ENCODE results near the gene SOCS4.
"Not testable (repeated sequence)": the region's sequence is repeated elsewhere in the genome, so short reads cannot be mapped to it uniquely, and the experiment has no call there.

The SOCS4 gene

GRCh38 chr14:55059333-55059732 lies 32.3 kb downstream of the SOCS4 start:
- no peak for TF ChIP-seq CTCF (IDR thresholded peaks at IDR 0.05; ENCODE audit: borderline replicate concordance, insufficient read depth, low read depth, low read length)
- no peak overlapping the region for H3K4me3 ChIP-seq (ENCODE audit: low read depth, low read length)

- no peak for TF ChIP-seq CTCF (IDR thresholded peaks at IDR 0.05; ENCODE audit: borderline replicate concordance, insufficient read depth, low read depth, low read length)
- no peak overlapping the region for H3K4me3 ChIP-seq (ENCODE audit: low read depth, low read length)
Observed at GRCh38 chr14:55062517-55063351, 35.7 kb downstream of the SOCS4 start.

- not testable (repeated sequence) for H3K4me3 ChIP-seq (ENCODE audit: low read depth, low read length)
Observed at GRCh38 chr14:55064896-55065295, 37.9 kb downstream of the SOCS4 start.

GRCh38 chr14:55065411-55065810 lies 38.4 kb downstream of the SOCS4 start:
- no peak for TF ChIP-seq CTCF (IDR thresholded peaks at IDR 0.05; ENCODE audit: borderline replicate concordance, insufficient read depth, low read depth, low read length)
- no peak overlapping the region for H3K4me3 ChIP-seq (ENCODE audit: low read depth, low read length)

GRCh38 chr14:55066223-55066622 lies 39.2 kb downstream of the SOCS4 start:
- TF ChIP-seq CTCF (IDR thresholded peaks at IDR 0.05; ENCODE audit: borderline replicate concordance, insufficient read depth, low read depth, low read length), result no peak
- H3K4me3 ChIP-seq (ENCODE audit: low read depth, low read length), result no peak overlapping the region

GRCh38 chr14:55070981-55071411 lies 44.0 kb downstream of the SOCS4 start:
- H3K4me3 ChIP-seq (ENCODE audit: low read depth, low read length), result no peak overlapping the region
- no peak for TF ChIP-seq CTCF (IDR thresholded peaks at IDR 0.05; ENCODE audit: borderline replicate concordance, insufficient read depth, low read depth, low read length)

GRCh38 chr14:55071870-55072640 lies 45.0 kb downstream of the SOCS4 start:
- H3K4me3 ChIP-seq (ENCODE audit: low read depth, low read length), result no peak overlapping the region
- no peak for TF ChIP-seq CTCF (IDR thresholded peaks at IDR 0.05; ENCODE audit: borderline replicate concordance, insufficient read depth, low read depth, low read length)
